Myocyte (in vitro differentiated cells): Measurements from ENCODE around the gene CLEC7A. TPM values are rescaled to one million over a fixed set of nuclear protein-coding genes. Genes with fewer than 3 reads are reported as not detected.

ENCODE experiments used
- DNase-seq: peaks from one replicate; pipeline ENCODE4 v3.0.0-alpha.2; 2012; ENCODE audit warnings: low read depth
- polyA plus RNA-seq: library from polyadenylated mRNA; unstranded; fragments of >200 nt; gene quantifications from one replicate; pipeline ENCODE4 v1.2.1, GENCODE V29; 2012; ENCODE audit warnings: missing spikeins
- total RNA-seq: library from RNA; depleted of rRNA; stranded (reverse); fragments of >200 nt; gene quantifications from 2 replicates; pipeline ENCODE4 v1.2.3, GENCODE V29; 2014

The CLEC7A gene
- not detected in 2 replicates for total RNA-seq
- not detected for polyA plus RNA-seq

GRCh38 chr12:10130042-10130441, at the start of gene CLEC7A:
TSS of gene CLEC7A (minus strand) at chr12:10130199. CDS start at chr12:10130082, 117 bp downstream.
- DNase-seq = no peak

GRCh38 chr12:10179776-10180181, 49.8 kb upstream of the CLEC7A start:
- DNase-seq = no peak

- no peak for DNase-seq
These were observed 48.8 kb upstream of the CLEC7A start, which contains the start of gene TMEM52B for GRCh38 chr12:10178821-10179220. TSS of gene TMEM52B (plus strand) at chr12:10179032. CDS start at chr12:10179575, 543 bp downstream.

GRCh38 chr12:10175846-10176636, 46.0 kb upstream of the CLEC7A start:
- no peak for DNase-seq

- DNase-seq = no peak
These were observed 45.1 kb upstream of the CLEC7A start for GRCh38 chr12:10174986-10175614.

- no peak for DNase-seq
These were observed 42.2 kb upstream of the CLEC7A start, which contains the start of gene OLR1 for GRCh38 chr12:10171973-10172728. TSS of gene OLR1 (minus strand) at chr12:10172132. CDS start at chr12:10172077, 55 bp downstream.

GRCh38 chr12:10170216-10170615, 40.2 kb upstream of the CLEC7A start:
- no peak for DNase-seq

- DNase-seq = no peak
These were observed 39.1 kb upstream of the CLEC7A start for GRCh38 chr12:10169104-10169503.

- no peak for DNase-seq
These were observed 37.6 kb upstream of the CLEC7A start for GRCh38 chr12:10167599-10167998.

GRCh38 chr12:10165421-10165820, 35.4 kb upstream of the CLEC7A start:
- DNase-seq = no peak

GRCh38 chr12:10163084-10163483, 33.1 kb upstream of the CLEC7A start:
- DNase-seq = no peak

GRCh38 chr12:10160617-10161385, 30.8 kb upstream of the CLEC7A start:
- DNase-seq = no peak

GRCh38 chr12:10159280-10159679, 29.3 kb upstream of the CLEC7A start:
- no peak for DNase-seq

GRCh38 chr12:10158406-10158805, 28.4 kb upstream of the CLEC7A start:
- no peak for DNase-seq

GRCh38 chr12:10155966-10156365, 26.0 kb upstream of the CLEC7A start:
- no peak for DNase-seq

- no peak for DNase-seq
These were observed 24.1 kb upstream of the CLEC7A start for GRCh38 chr12:10154145-10154496.

GRCh38 chr12:10153271-10154144, 23.5 kb upstream of the CLEC7A start:
- DNase-seq = peak; percentile 75

GRCh38 chr12:10151621-10152020, 21.6 kb upstream of the CLEC7A start:
- no peak for DNase-seq

GRCh38 chr12:10147714-10148403, 17.9 kb upstream of the CLEC7A start:
- DNase-seq = no peak
